ENCODE data around the gene SMIM13. TPM values are rescaled to one million over a fixed set of nuclear protein-coding genes. Genes with fewer than 3 reads are reported as not detected.

The SMIM13 gene
- total RNA-seq, result 1 to 10 TPM; 5.0 to 8.3 (median 6.2) TPM
- 1 to 10 TPM; 1.5 to 3.2 (median 1.9) TPM for polyA plus RNA-seq
- long read RNA-seq, donor 1, full-length matches to known transcripts, result 6 of 6 reads
- long read RNA-seq, donor 1, partial matches to known transcripts, result 0 of 6 reads
- long read RNA-seq, donor 1, other reads (novel, unspliced or antisense), result 0 of 6 reads
- long read RNA-seq, donor 2, full-length matches to known transcripts, result 2 of 2 reads
- long read RNA-seq, donor 2, partial matches to known transcripts, result 0 of 2 reads
- long read RNA-seq, donor 2, other reads (novel, unspliced or antisense), result 0 of 2 reads

DNA sequence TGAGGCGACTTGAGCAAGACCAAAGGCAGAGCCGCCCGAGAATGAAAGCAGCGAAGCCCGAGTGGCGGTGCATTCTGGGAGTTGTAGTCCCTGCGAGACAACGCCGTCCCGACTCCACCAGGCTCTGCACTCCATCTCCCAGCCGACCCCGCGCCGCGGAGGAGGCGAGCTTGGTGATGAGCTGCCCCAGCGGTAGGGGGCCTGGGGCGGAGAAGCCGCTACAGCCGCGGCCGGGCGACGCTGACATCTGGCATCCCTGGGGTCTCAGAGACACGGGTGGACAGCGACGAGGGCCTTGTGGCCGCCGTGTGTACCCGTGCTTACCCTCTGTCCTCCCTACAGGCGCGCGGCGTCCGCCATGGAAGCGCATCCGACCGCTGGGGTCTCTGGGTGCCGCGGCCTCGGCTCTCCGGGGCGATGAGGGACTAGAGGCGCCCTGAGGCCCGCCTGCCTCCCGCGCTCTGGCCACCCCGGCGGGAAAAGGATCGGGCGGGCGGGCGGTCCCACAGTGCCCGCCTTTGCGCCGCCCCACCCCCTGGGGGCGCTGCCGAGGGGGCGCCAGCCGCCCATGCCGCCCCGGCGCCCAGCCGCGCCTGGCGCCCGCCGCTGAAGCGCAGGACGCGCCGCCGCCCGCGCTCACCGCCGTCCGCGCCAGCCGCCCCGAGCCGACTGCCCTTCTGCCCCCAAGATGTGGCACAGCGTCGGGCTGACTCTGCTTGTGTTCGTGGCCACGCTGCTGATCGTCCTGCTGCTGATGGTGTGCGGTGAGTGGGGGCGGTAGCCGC, at the start of gene SMIM13:
Gene SMIM13, plus strand, starts transcription at position 209 of the 785 bp plus-strand sequence. Its CDS starts 480 bp downstream, at position 689.
- Histone ChIP-seq H3K9me3 (no peaks in the 10 kb centered on the region), H3K27ac (peak within 1 kb of the TSS; percentile 97 to 99 (median 99)), H3K4me3 (peak within 1 kb of the TSS; percentile 87 to 96 (median 91)), H3K27me3 (replicated peaks in 1 of 7) (no peaks in the 10 kb centered on the region), H3K36me3 (peaks cover 0 to 9% (median 0%) of the 10 kb centered on the region in 6 donors), H3K4me1 (peaks cover 8 to 36% (median 29%) of the 10 kb centered on the region in 6 donors)
- WGBS, 5 donors, result 0 to 1% (median 1%) methylated on average over 69 to 90 of the region's 90 CpGs
- intact Hi-C loops (cut with DNase I; ENCODE audit: low total_unique reads), result no loop called here
- TF ChIP-seq CTCF (IDR thresholded peaks at IDR 0.05 in 8 of 11, conservative IDR thresholded peaks at IDR 0.05 in 3 of 11) (peak; percentile 30 to 86 (median 71)), POLR2A (IDR thresholded peaks at IDR 0.05) (peak in 2 of 3 donors; percentile 15 to 54), POLR2AphosphoS5 (IDR thresholded peaks at IDR 0.05) (peak; percentile 92 to 96 (median 95))
- DNase-seq, result peak; percentile 100

GRCh38 chr6:11043961-11044711, 49.5 kb upstream of the SMIM13 start, which contains the start of gene ELOVL2:
Gene ELOVL2 (minus strand): TSS chr6:11044305. CDS start chr6:11044230, 75 bp downstream.
- Histone ChIP-seq H3K4me3 (peak within 1 kb of the TSS; percentile 31 to 74 (median 52)), H3K9me3 (peaks cover 0 to 4% (median 0%) of the 10 kb centered on the region in 8 donors), H3K27me3 (replicated peaks in 1 of 7) (peaks cover 5 to 98% (median 87%) of the 10 kb centered on the region in 7 donors), H3K4me1 (peaks cover 4 to 25% (median 11%) of the 10 kb centered on the region in 6 donors), H3K36me3 (no peaks in the 10 kb centered on the region), H3K27ac (no peak within 1 kb of the TSS)
- no peak for DNase-seq
- intact Hi-C loops (cut with DNase I; ENCODE audit: low total_unique reads), result no loop called here
- peak in 7 of 11 experiments; percentile 7 to 42 (median 18) for TF ChIP-seq CTCF (IDR thresholded peaks at IDR 0.05 in 8 of 11, conservative IDR thresholded peaks at IDR 0.05 in 3 of 11)
- TF ChIP-seq POLR2AphosphoS5 (IDR thresholded peaks at IDR 0.05), result peak in 1 of 3 donors; percentile 16
- TF ChIP-seq POLR2A (IDR thresholded peaks at IDR 0.05), result no peak
- 3 to 28% (median 5%) methylated on average over 26 to 124 of the region's 124 CpGs for WGBS, 5 donors

- 31 to 50% (median 39%) methylated on average over 15 to 23 of the region's 23 CpGs for WGBS, 5 donors
- DNase-seq, result no peak
- intact Hi-C loops (cut with DNase I; ENCODE audit: low total_unique reads), result no loop called here
- Histone ChIP-seq H3K27ac (no peak overlapping the region), H3K4me3 (peak overlapping the region in 7 of 8 donors; percentile 10 to 74 (median 54)), H3K27me3 (replicated peaks in 1 of 7) (peaks cover 5 to 100% (median 90%) of the 10 kb centered on the region in 7 donors), H3K9me3 (peaks cover 0 to 4% (median 0%) of the 10 kb centered on the region in 8 donors), H3K36me3 (no peaks in the 10 kb centered on the region), H3K4me1 (peaks cover 4 to 25% (median 11%) of the 10 kb centered on the region in 6 donors)
- TF ChIP-seq POLR2A (IDR thresholded peaks at IDR 0.05) (no peak), POLR2AphosphoS5 (IDR thresholded peaks at IDR 0.05) (no peak), CTCF (IDR thresholded peaks at IDR 0.05 in 8 of 11, conservative IDR thresholded peaks at IDR 0.05 in 3 of 11) (no peak)
Observed at GRCh38 chr6:11044712-11045167, 48.9 kb upstream of the SMIM13 start.
